Stimulated activated CD4-positive, alpha-beta T cell treated with anti-CD3 and anti-CD28 coated beads, Interleukin-1b, Interleukin-23, amount 100 ng/mL, for 1 hour (primary cell): ENCODE data around the gene MCF2L.
"Not testable (repeated sequence)": the region's sequence is repeated elsewhere in the genome, so short reads cannot be mapped to it uniquely, and the experiment has no call there.

Experiments
- DNase-seq, 2 donors: peaks; one replicate each; pipeline ENCODE4 v3.0.0-alpha.2; 2020; ENCODE audit warnings: low read depth in 2 of 2

Gene MCF2L

GRCh38 chr13:113096052-113096744 lies 127.2 kb downstream of the MCF2L start:
- no peak for DNase-seq

GRCh38 chr13:113096745-113097305 lies 127.8 kb downstream of the MCF2L start:
- DNase-seq, result no peak

- DNase-seq, result no peak
These were observed 128.6 kb downstream of the MCF2L start for GRCh38 chr13:113097651-113098050.

- no peak for DNase-seq
These were observed 129.2 kb downstream of the MCF2L start for GRCh38 chr13:113098162-113098732.

GRCh38 chr13:113099142-113099541 lies 130.1 kb downstream of the MCF2L start:
- DNase-seq, result no peak

GRCh38 chr13:113102302-113102701 lies 133.3 kb downstream of the MCF2L start:
- not testable (repeated sequence) for DNase-seq

- DNase-seq, result no peak
These were observed 133.7 kb downstream of the MCF2L start for GRCh38 chr13:113102727-113103126.

- no peak for DNase-seq
These were observed 134.6 kb downstream of the MCF2L start for GRCh38 chr13:113103646-113104045.

GRCh38 chr13:113105032-113105920 lies 136.3 kb downstream of the MCF2L start, which contains the start of gene F7:
F7 (plus strand) TSS chr13:113105791; CDS start chr13:113105842, 51 bp downstream.
- no peak for DNase-seq

GRCh38 chr13:113105921-113106452 lies 137.0 kb downstream of the MCF2L start:
- no peak for DNase-seq

GRCh38 chr13:113106711-113107351 lies 137.8 kb downstream of the MCF2L start:
- DNase-seq, result no peak

- not testable (repeated sequence) for DNase-seq
These were observed 139.5 kb downstream of the MCF2L start for GRCh38 chr13:113108521-113108920.

- no peak for DNase-seq
These were observed 140.4 kb downstream of the MCF2L start for GRCh38 chr13:113109151-113110047.

GRCh38 chr13:113110048-113110851 lies 141.2 kb downstream of the MCF2L start:
- DNase-seq, result peak in 1 of 2 donors; percentile 11

GRCh38 chr13:113110852-113111315 lies 141.9 kb downstream of the MCF2L start:
- DNase-seq, result no peak

- DNase-seq, result not testable (repeated sequence)
These were observed 142.8 kb downstream of the MCF2L start for GRCh38 chr13:113111821-113112220.

GRCh38 chr13:113112475-113112874 lies 143.5 kb downstream of the MCF2L start:
- not testable (repeated sequence) for DNase-seq

GRCh38 chr13:113112893-113113845 lies 144.2 kb downstream of the MCF2L start:
- DNase-seq, result no peak
